Fibroblast of the conjunctiva (primary cell): ENCODE data around the gene BCO2.
"Not testable (repeated sequence)": the region's sequence is repeated elsewhere in the genome, so short reads cannot be mapped to it uniquely, and the experiment has no call there.

Experiments used
- DNase-seq: peaks from one replicate; pipeline ENCODE4 v3.0.0-alpha.2; 2010; ENCODE audit warnings: low read depth

Gene BCO2

GRCh38 chr11:112166562-112166961, 8.8 kb upstream of the BCO2 start:
- DNase-seq = peak; percentile 27

- DNase-seq = no peak
Measured at GRCh38 chr11:112167145-112167544, 8.2 kb upstream of the BCO2 start, which contains the start of gene TEX12. Gene TEX12 (plus strand): TSS chr11:112167372. CDS start chr11:112169269, 1,897 bp downstream.

GRCh38 chr11:112172362-112172994, 2.8 kb upstream of the BCO2 start:
- DNase-seq = no peak

GRCh38 chr11:112173152-112173551, 2.2 kb upstream of the BCO2 start:
- DNase-seq = no peak

- no peak for DNase-seq
Measured at GRCh38 chr11:112175599-112175952, 264 bp downstream of the BCO2 start.

GRCh38 chr11:112176077-112176476, 765 bp downstream of the BCO2 start:
- no peak for DNase-seq

- no peak for DNase-seq
Measured at GRCh38 chr11:112177589-112177988, 2.3 kb downstream of the BCO2 start.

GRCh38 chr11:112178428-112178827, 3.1 kb downstream of the BCO2 start:
- no peak for DNase-seq

- no peak for DNase-seq
Measured at GRCh38 chr11:112178936-112179335, 3.6 kb downstream of the BCO2 start.

- no peak for DNase-seq
Measured at GRCh38 chr11:112179601-112180000, 4.3 kb downstream of the BCO2 start.

GRCh38 chr11:112182867-112183266, 7.6 kb downstream of the BCO2 start:
- no peak for DNase-seq

GRCh38 chr11:112185883-112186282, 10.6 kb downstream of the BCO2 start:
- no peak for DNase-seq

- DNase-seq = no peak
Measured at GRCh38 chr11:112186304-112186703, 11.0 kb downstream of the BCO2 start.

GRCh38 chr11:112195113-112195512, 19.8 kb downstream of the BCO2 start:
- not testable (repeated sequence) for DNase-seq

GRCh38 chr11:112195951-112196351, 20.6 kb downstream of the BCO2 start:
- no peak for DNase-seq

- DNase-seq = no peak
Measured at GRCh38 chr11:112196519-112197087, 21.3 kb downstream of the BCO2 start.

GRCh38 chr11:112199101-112199500, 23.8 kb downstream of the BCO2 start:
- not testable (repeated sequence) for DNase-seq

- no peak for DNase-seq
Measured at GRCh38 chr11:112200252-112200651, 24.9 kb downstream of the BCO2 start.

- no peak for DNase-seq
Measured at GRCh38 chr11:112206071-112206470, 30.8 kb downstream of the BCO2 start.

GRCh38 chr11:112210890-112211289, 35.6 kb downstream of the BCO2 start:
- no peak for DNase-seq

GRCh38 chr11:112211536-112211935, 36.2 kb downstream of the BCO2 start:
- DNase-seq = no peak

GRCh38 chr11:112212290-112212689, 37.0 kb downstream of the BCO2 start:
- DNase-seq = no peak

GRCh38 chr11:112212710-112213109, 37.4 kb downstream of the BCO2 start:
- no peak for DNase-seq

- DNase-seq = no peak
Measured at GRCh38 chr11:112213753-112214152, 38.4 kb downstream of the BCO2 start.
